Hepatocyte (in vitro differentiated cells): ENCODE data around the gene SMNDC1. TPM values are rescaled to one million over a fixed set of nuclear protein-coding genes. Genes with fewer than 3 reads are reported as not detected.
"Not testable (repeated sequence)": the region's sequence is repeated elsewhere in the genome, so short reads cannot be mapped to it uniquely, and the experiment has no call there.

Experiments used
- DNase-seq: peaks from one replicate; pipeline ENCODE4 v3.0.0-alpha.2; 2016; ENCODE audit warnings: low spot score
- H2AFZ ChIP-seq: fragments of 200-600 bp; sonication (generic); 2 replicates; pipeline ENCODE4 v1.6.0; 2016; ENCODE audit warnings: antibody characterized with exemption, mild to moderate bottlenecking
- H3K27ac ChIP-seq: fragments of 200-600 bp; sonication (generic); 2 replicates; pipeline ENCODE4 v1.5.1; 2016; ENCODE audit warnings: mild to moderate bottlenecking
- H3K27me3 ChIP-seq: fragments of 200-600 bp; sonication (generic); 2 replicates; pipeline ENCODE4 v1.6.1; 2016
- H3K36me3 ChIP-seq: fragments of 200-600 bp; sonication (generic); replicated peaks from 2 replicates; pipeline ENCODE4 v1.5.1; 2016; ENCODE audit warnings: low read depth; ENCODE audit not compliant: insufficient read depth
- H3K4me1 ChIP-seq: fragments of 200-600 bp; sonication (generic); 2 replicates; pipeline ENCODE4 v1.5.1; 2016; ENCODE audit warnings: mild to moderate bottlenecking, moderate library complexity; ENCODE audit not compliant: insufficient read depth
- H3K4me2 ChIP-seq: fragments of 200-600 bp; sonication (generic); 2 replicates; pipeline ENCODE4 v1.6.0; 2016
- H3K4me3 ChIP-seq: fragments of 200-600 bp; sonication (generic); 2 replicates; pipeline ENCODE4 v1.5.1; 2016; ENCODE audit warnings: mild to moderate bottlenecking
- H3K79me2 ChIP-seq: fragments of 200-600 bp; sonication (generic); 2 replicates; pipeline ENCODE4 v1.6.0; 2017; ENCODE audit warnings: mild to moderate bottlenecking
- H3K9me2 ChIP-seq: fragments of 200-600 bp; sonication (generic); replicated peaks from 2 replicates; pipeline ENCODE4 v1.6.0; 2017; ENCODE audit warnings: mild to moderate bottlenecking; ENCODE audit not compliant: insufficient read depth
- H3K9me3 ChIP-seq: fragments of 200-600 bp; sonication (generic); 2 replicates; pipeline ENCODE4 v1.5.1; 2016; ENCODE audit warnings: low read depth, mild to moderate bottlenecking
- H4K20me1 ChIP-seq: fragments of 200-600 bp; sonication (generic); 2 replicates; pipeline ENCODE4 v1.6.0; 2016; ENCODE audit warnings: mild to moderate bottlenecking; ENCODE audit not compliant: insufficient read depth, poor library complexity, severe bottlenecking
- EZH2 ChIP-seq: fragments of 200-600 bp; sonication (generic); IDR thresholded peaks from 2 replicates; pipeline ENCODE4 v1.6.1; 2016; ENCODE audit warnings: antibody characterized with exemption, mild to moderate bottlenecking, borderline replicate concordance
- EZH2phosphoT487 ChIP-seq: fragments of 200-600 bp; sonication (generic); IDR thresholded peaks from one replicate; pipeline ENCODE4 v1.6.1; 2018; ENCODE audit warnings: antibody characterized with exemption, mild to moderate bottlenecking, low read depth, moderate library complexity; ENCODE audit not compliant: unreplicated experiment, severe bottlenecking
- WGBS: methylation state at CpG from one replicate; pipeline ENCODE4 v1.1.6; 2016; ENCODE audit warnings: low lambda C conversion rate; ENCODE audit errors: missing lambda C conversion rate; 5-methylcytosine and 5-hydroxymethylcytosine counted together
- polyA plus RNA-seq: library from polyadenylated mRNA; unstranded; fragments of >200 nt; fragmentation: Nextera tagmentation; extraction: Ambion mirVana; gene quantifications from 2 replicates; pipeline ENCODE4 v1.2.1, GENCODE V29; 2016
- total RNA-seq: library from RNA; depleted of rRNA; stranded (reverse); fragments of >200 nt; gene quantifications from 2 replicates; pipeline ENCODE4 v1.2.3, GENCODE V29; 2014
- TF ChIP-seq, protein P1 (sequence below): fragments of 200-600 bp; sonication (generic); IDR thresholded peaks from 2 replicates; pipeline ENCODE4 v1.5.1; 2016; ENCODE audit warnings: antibody characterized with exemption, mild to moderate bottlenecking; ENCODE audit not compliant: poor library complexity

SMNDC1 gene
- total and polyA plus RNA-seq, 2 experiments from 2014 or later: 13.6 to 14.3 TPM

DNA sequence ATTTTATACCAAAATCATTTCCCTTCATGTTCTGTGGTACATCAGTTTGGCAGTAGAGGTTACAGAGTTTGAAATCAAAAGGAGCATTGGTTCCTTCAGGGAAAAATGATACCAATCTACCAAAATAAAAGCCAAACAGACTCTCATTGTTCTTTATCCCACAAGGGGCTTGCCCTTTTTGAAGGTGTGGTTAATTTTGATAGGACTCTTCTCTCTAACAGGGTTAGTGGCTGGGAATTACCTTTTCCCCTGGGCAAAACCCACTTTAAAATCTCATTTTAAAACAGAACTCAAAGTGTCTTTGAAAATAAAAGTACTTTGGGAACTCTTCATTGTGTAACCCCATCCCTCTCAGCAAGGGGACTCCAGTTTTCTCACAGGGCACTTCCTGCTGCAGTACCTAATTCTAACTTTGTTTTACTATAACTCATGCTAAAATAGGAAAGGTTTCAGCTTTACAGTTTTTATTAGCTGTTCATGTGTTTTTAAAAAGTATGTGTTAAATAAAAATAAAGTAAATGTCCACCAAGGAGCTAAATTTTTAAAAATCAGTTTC is 30.6 kb downstream of the SMNDC1 start:
- Histone ChIP-seq H3K4me1 (peaks cover 2% of the 10 kb centered on the region), H3K9me2 (no peaks in the 10 kb centered on the region), H3K27ac (no peak overlapping the region), H3K36me3 (no peaks in the 10 kb centered on the region), H4K20me1 (no peaks in the 10 kb centered on the region), H3K4me2 (no peak overlapping the region), H3K4me3 (no peak overlapping the region), H3K79me2 (peaks cover 7% of the 10 kb centered on the region), H3K27me3 (no peaks in the 10 kb centered on the region), H2AFZ (no peak overlapping the region), H3K9me3 (no peaks in the 10 kb centered on the region)
- no peak for TF ChIP-seq EZH2
- TF ChIP-seq, protein P1, sequence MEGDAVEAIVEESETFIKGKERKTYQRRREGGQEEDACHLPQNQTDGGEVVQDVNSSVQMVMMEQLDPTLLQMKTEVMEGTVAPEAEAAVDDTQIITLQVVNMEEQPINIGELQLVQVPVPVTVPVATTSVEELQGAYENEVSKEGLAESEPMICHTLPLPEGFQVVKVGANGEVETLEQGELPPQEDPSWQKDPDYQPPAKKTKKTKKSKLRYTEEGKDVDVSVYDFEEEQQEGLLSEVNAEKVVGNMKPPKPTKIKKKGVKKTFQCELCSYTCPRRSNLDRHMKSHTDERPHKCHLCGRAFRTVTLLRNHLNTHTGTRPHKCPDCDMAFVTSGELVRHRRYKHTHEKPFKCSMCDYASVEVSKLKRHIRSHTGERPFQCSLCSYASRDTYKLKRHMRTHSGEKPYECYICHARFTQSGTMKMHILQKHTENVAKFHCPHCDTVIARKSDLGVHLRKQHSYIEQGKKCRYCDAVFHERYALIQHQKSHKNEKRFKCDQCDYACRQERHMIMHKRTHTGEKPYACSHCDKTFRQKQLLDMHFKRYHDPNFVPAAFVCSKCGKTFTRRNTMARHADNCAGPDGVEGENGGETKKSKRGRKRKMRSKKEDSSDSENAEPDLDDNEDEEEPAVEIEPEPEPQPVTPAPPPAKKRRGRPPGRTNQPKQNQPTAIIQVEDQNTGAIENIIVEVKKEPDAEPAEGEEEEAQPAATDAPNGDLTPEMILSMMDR: no peak
- no peak for TF ChIP-seq EZH2phosphoT487
- no peak for DNase-seq

DNA sequence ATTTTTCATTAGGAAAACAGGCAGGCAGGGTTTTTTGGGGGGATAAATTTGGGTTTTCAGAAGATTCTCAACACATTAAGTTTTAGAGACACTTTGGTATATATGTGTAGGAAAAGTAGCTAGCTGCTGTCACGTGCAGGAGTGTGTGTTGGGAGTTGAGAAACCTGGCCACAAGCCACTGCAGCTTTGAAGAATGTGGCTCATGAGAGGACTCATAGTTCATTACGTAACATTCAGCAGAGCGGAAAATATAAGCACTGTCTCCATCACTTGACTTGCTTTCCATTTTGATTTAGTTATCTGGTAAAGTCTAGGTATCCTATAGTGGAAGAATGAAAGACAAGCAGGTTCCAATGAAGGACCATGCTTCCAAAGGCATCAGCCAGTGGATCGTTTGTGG is 31.2 kb downstream of the SMNDC1 start:
- no peak for TF ChIP-seq EZH2
- TF ChIP-seq, protein P1: no peak
- no peak for TF ChIP-seq EZH2phosphoT487
- Histone ChIP-seq H4K20me1 (no peaks in the 10 kb centered on the region), H3K27me3 (no peaks in the 10 kb centered on the region), H3K4me3 (no peak overlapping the region), H3K4me2 (no peak overlapping the region), H3K4me1 (peaks cover 4% of the 10 kb centered on the region), H3K9me2 (no peaks in the 10 kb centered on the region), H3K36me3 (no peaks in the 10 kb centered on the region), H2AFZ (no peak overlapping the region), H3K9me3 (no peaks in the 10 kb centered on the region), H3K79me2 (peaks cover 7% of the 10 kb centered on the region), H3K27ac (no peak overlapping the region)
- WGBS: 79% methylated on average over 4 of the region's 4 CpGs
- DNase-seq: peak; percentile 56

DNA sequence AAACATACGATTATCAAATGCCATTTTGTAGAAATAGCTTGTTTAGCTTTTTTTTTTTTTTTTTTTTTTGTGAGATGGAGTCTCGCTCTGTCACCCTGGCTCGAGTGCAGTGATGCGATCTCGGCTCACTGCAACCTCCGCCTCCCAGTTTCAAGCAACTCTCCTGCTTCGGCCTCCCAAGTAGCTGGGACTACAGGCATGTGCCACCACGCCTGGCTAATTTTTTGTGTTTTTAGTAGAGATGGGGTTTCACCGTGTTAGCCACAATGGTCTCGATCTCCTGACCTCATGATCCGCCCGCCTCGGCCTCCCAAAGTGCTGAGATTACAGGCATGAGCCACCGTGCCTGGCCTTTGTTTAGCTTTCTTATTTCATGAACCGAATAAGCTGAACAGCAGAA is 31.7 kb downstream of the SMNDC1 start:
- 92% methylated on average over 15 of the region's 15 CpGs for WGBS
- not testable (repeated sequence) for H4K20me1 ChIP-seq, H3K27me3 ChIP-seq, DNase-seq, H3K4me2 ChIP-seq, H3K9me2 ChIP-seq, H3K4me3 ChIP-seq, H3K27ac ChIP-seq, H3K79me2 ChIP-seq, H3K9me3 ChIP-seq, H3K4me1 ChIP-seq, H2AFZ ChIP-seq, H3K36me3 ChIP-seq

DNA sequence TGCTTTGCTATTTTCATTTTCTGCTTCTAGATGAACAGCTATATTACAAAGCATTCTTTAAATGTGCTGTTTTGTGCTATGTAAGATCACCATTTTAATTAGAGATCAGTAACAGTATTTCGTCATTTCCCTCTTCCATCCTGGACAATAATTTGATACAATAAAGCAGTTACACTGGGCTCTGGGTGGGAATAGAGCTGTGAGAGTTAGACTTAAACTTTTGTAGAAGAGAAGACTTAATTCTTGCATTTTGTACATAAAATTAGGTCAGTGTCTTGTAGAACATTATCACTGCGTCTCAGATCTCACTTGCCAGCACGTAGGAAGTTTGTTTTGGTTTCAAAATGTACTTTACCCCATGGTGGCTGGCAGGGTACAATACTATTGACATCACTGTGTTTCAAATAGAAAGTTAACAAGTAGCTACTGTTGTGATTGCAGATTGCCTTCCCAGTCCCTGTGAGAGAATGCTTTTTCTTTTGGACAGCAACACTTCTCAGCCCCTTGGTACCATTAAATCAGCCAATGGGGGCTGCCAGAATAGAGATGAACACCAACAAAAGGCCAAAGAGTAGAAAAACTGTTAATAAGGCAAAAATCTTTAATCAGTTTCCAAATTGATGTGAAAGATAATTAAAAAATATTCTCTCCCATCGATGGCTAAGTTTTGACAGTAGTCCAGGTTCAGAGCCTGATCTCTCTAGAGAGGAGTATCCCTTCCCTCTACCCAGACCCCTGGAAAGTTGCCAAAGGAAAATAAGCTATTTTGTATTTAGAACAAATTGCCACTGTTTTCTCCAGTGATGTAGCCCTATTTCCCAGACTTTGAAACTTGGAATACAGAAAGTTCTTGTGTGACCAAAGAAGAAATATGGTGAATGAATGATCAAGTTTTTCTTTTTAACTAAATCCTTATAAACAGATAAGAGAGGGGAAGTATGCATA is 35.1 kb downstream of the SMNDC1 start:
- peaks cover 4% of the 10 kb centered on the region for H3K4me1 ChIP-seq
- no peaks in the 10 kb centered on the region for H4K20me1 ChIP-seq
- no peak overlapping the region for H2AFZ ChIP-seq
- H3K4me2 ChIP-seq: peak overlapping the region; percentile 62
- peak; percentile 24 for DNase-seq
- 69% methylated on average over 4 of the region's 4 CpGs for WGBS
- no peaks in the 10 kb centered on the region for H3K9me3 ChIP-seq
- H3K9me2 ChIP-seq: no peaks in the 10 kb centered on the region
- peaks cover 3% of the 10 kb centered on the region for H3K79me2 ChIP-seq
- no peak overlapping the region for H3K4me3 ChIP-seq
- H3K27ac ChIP-seq: peak overlapping the region; percentile 45
- TF ChIP-seq EZH2phosphoT487 (no peak), EZH2 (no peak)
- TF ChIP-seq, protein P1: no peak
- no peaks in the 10 kb centered on the region for H3K27me3 ChIP-seq
- H3K36me3 ChIP-seq: no peaks in the 10 kb centered on the region
